Sciatic nerve (tissue), 1 donor: ENCODE measurements around the gene MMD. TPM values are rescaled to one million over a fixed set of nuclear protein-coding genes. Genes with fewer than 3 reads are reported as not detected.

ENCODE experiments used
- total RNA-seq: library from RNA; stranded (reverse); fragmentation: NEBNext Ultra II Directional; extraction: Animal tissue kit (Norgen Biotek cat#: 25700); gene quantifications from one replicate; pipeline ENCODE4 v1.2.1, GENCODE V29; 2021
- donor health status: DM: no; HTN: no; CAD: no.

Gene MMD
- total RNA-seq, 1 donor from 2014 or later, result 13.8 TPM

Other genes with a start within 250 kb of the MMD start
- gene HLF, start 156.9 kb downstream of the MMD start, total RNA-seq, result 21.4 TPM
- gene SMIM36, start 89.6 kb upstream of the MMD start, total RNA-seq, result not detected